SK-N-MC (cell line): Measurements from ENCODE around the gene SPRR2B.

Source experiments
- DNase-seq: peaks from one replicate; pipeline ENCODE4 v3.0.0-alpha.2; 2011; ENCODE audit warnings: low read depth, low spot score
- H3K27ac ChIP-seq: fragments of 200-600 bp; sonication (generic); 2 replicates; pipeline ENCODE4 v1.5.1; 2016; ENCODE audit warnings: mixed run types
- H3K36me3 ChIP-seq: fragments of 200-600 bp; sonication (generic); 2 replicates; pipeline ENCODE4 v1.6.1; 2017; ENCODE audit warnings: antibody characterized with exemption, low read length, mixed read lengths; ENCODE audit not compliant: insufficient read depth
- H3K4me3 ChIP-seq: fragments of 200-600 bp; sonication (generic); 2 replicates; pipeline ENCODE4 v1.5.1; 2016
- H3K9ac ChIP-seq: fragments of 200-600 bp; sonication (generic); 2 replicates; pipeline ENCODE4 v1.8.0; 2017; ENCODE audit warnings: mixed run types, mixed read lengths; ENCODE audit not compliant: insufficient read length
- H3K9me3 ChIP-seq: fragments of 200-600 bp; sonication (generic); 2 replicates; pipeline ENCODE4 v1.6.1; 2017; ENCODE audit warnings: low read depth, mild to moderate bottlenecking, antibody characterized with exemption, low read length, moderate library complexity, mixed read lengths
- EZH2 ChIP-seq: fragments of 200-600 bp; sonication (generic); IDR thresholded peaks from one replicate; pipeline ENCODE4 v1.6.1; 2017; ENCODE audit warnings: antibody characterized with exemption
- FOXP2 ChIP-seq: optimal IDR thresholded peaks from 2 replicates; pipeline ENCODE3; 2011; ENCODE audit warnings: mild to moderate bottlenecking, moderate library complexity; ENCODE audit not compliant: insufficient read depth; ENCODE audit errors: extremely low read length, control extremely low read depth
- POLR2AphosphoS5 ChIP-seq: IDR thresholded peaks from 2 replicates; pipeline ENCODE4 v1.6.1; 2012; ENCODE audit warnings: mild to moderate bottlenecking, low read depth, low read length, borderline replicate concordance

SPRR2B gene

GRCh38 chr1:153049211-153049610 is 22.2 kb downstream of the SPRR2B start:
- DNase-seq = no peak
- H3K36me3 ChIP-seq = no peaks in the 10 kb centered on the region
- TF ChIP-seq EZH2 (no peak), FOXP2 (no peak)
- H3K27ac ChIP-seq = no peak overlapping the region
- H3K4me3 ChIP-seq = no peak overlapping the region
- H3K9me3 ChIP-seq = no peaks in the 10 kb centered on the region
- no peak overlapping the region for H3K9ac ChIP-seq

DNA sequence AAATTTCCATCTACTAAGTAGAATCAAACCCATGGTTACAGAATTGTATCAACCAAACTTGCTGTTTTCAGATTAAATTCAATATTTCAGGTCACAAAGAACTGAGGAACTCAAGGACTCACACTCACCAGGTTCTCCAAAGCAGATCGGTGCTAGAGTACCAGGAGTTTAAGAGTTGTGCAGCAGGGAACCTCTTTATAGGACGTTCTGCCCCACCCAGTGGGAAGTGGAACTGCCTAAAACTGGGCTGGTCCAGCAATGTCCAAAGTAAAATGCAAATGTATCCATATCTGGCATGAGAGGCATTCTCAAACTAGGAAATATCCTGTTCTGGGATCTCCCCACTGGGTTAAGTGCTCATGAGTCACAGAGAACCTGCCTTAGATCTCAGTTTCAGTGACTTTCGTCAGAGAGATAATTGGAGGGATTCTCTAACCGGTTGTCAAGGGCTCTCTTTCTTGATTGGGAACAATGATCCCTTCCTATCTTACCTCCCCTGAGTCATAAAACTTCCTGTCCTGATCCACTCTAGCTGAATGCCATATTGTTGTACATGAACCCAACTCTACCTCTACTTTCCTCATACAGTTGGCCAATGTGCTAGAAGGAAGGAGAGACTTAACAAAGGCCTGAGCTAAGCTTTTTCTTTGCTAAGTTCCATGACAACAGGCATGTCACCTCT is 30.3 kb downstream of the SPRR2B start, which contains the start of gene SPRR2D:
SPRR2D (minus strand) TSS at position 171 of the 682 bp plus-strand sequence. CDS start 774 bp downstream, outside the sequence.
- H3K27ac ChIP-seq = no peak within 1 kb of the TSS
- TF ChIP-seq POLR2AphosphoS5 = no peak
- no peak for TF ChIP-seq FOXP2
- TF ChIP-seq EZH2 = no peak

DNA sequence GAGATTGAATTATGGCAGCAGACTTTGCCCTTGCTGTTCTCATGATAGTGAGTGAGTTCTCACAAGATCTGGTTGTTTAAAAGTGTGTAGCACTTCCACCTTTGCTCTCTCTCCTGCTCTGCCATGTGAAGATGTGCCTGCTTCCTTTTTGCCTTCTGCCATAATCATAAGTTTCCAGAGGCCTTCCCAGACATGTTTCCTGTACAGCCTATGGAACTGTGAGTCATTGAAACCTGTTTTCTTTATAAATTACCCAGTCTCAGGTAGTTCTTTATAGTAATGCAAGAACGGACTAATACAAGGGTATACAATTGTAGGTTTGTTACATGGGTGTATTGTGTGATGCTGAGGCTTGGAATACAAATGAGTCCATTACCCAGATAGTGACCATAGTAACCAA is 36.2 kb downstream of the SPRR2B start:
- H3K4me3 ChIP-seq = no peak overlapping the region
- H3K36me3 ChIP-seq = no peaks in the 10 kb centered on the region
- no peak overlapping the region for H3K27ac ChIP-seq
- no peaks in the 10 kb centered on the region for H3K9me3 ChIP-seq
- H3K9ac ChIP-seq = no peak overlapping the region
- TF ChIP-seq EZH2 (no peak), POLR2AphosphoS5 (no peak), FOXP2 (no peak)
- DNase-seq = no peak

More for the DNA sequence above, 30.3 kb downstream of the SPRR2B start, which contains the start of gene SPRR2D:
- no peaks in the 10 kb centered on the region for H3K9me3 ChIP-seq
- H3K36me3 ChIP-seq = no peaks in the 10 kb centered on the region
- no peak within 1 kb of the TSS for H3K9ac ChIP-seq
- no peak for DNase-seq
- H3K4me3 ChIP-seq = no peak within 1 kb of the TSS

GRCh38 chr1:153032677-153033308 is 38.6 kb downstream of the SPRR2B start:
- Histone ChIP-seq H3K9ac (no peak overlapping the region), H3K9me3 (no peaks in the 10 kb centered on the region), H3K36me3 (no peaks in the 10 kb centered on the region), H3K4me3 (no peak overlapping the region), H3K27ac (no peak overlapping the region)
- DNase-seq = no peak
- TF ChIP-seq POLR2AphosphoS5 (no peak), EZH2 (no peak), FOXP2 (no peak)

DNA sequence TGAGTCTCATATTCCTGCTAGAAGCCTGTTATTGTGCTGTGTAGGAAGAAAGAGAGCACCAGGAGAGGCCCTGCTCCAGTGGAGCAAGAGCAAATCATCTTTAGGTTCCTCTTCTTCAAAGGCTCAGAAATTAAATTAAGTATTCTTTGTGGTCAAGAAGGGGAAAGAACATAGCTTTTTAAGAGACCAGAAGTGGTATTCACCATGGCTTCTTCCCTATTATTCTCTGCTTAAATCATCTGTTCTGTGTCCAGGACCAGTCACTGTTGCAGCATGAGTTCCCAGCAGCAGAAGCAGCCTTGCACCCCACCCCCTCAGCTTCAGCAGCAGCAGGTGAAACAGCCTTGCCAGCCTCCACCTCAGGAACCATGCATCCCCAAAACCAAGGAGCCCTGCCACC is 39.3 kb downstream of the SPRR2B start:
- Histone ChIP-seq H3K4me3 (no peak overlapping the region), H3K9me3 (no peaks in the 10 kb centered on the region), H3K9ac (no peak overlapping the region), H3K36me3 (no peaks in the 10 kb centered on the region), H3K27ac (no peak overlapping the region)
- DNase-seq = no peak
- TF ChIP-seq POLR2AphosphoS5 = no peak

DNA sequence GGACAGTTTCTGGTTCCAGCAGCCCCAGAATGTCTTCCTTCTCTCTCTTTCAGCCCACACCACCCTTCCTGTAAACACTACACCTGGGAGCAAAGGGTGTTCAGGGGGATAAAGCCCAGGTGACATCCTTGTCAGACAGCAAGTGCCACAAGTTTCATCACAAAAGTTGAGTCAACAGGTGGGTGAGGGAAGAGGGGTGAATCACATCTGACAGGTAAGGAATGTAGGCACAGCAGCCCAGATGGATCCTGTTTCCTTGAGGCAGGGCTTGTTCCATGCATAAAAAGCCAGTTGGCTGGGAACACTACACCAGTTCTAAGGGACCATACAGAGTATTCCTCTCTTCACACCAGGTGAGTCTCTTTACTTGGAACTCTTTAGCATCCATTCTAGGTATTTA is 40.5 kb downstream of the SPRR2B start, which contains the start of gene SPRR1B:
SPRR1B (plus strand) TSS at position 309 of the 400 bp plus-strand sequence. CDS start 1,143 bp downstream, outside the sequence.
- Histone ChIP-seq H3K27ac (no peak within 1 kb of the TSS), H3K36me3 (no peaks in the 10 kb centered on the region), H3K9me3 (no peaks in the 10 kb centered on the region), H3K4me3 (no peak within 1 kb of the TSS), H3K9ac (no peak within 1 kb of the TSS)
- no peak for DNase-seq
- no peak for TF ChIP-seq POLR2AphosphoS5
- no peak for TF ChIP-seq FOXP2
- TF ChIP-seq EZH2 = no peak

DNA sequence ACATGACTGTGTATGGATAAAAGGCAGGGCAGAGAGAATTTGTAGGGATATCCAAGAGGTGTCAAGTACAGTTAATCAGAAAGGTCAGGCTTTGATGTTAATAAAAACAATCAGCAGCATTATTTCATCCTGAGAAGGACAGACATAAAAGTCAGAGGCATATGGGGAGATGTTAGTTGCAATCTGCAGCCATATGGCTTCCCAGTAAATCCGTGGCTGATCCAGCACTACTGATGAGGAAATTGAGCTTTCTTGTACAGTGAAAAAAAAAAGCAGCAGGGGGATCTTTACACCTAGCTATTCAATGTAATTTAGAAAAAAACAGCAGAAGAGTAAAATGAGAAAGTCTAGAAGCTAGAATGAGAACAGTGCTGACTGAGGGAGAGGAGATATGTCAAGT is 42.6 kb downstream of the SPRR2B start:
- no peak for DNase-seq
- Histone ChIP-seq H3K27ac (no peak overlapping the region), H3K9me3 (no peaks in the 10 kb centered on the region), H3K4me3 (no peak overlapping the region), H3K36me3 (no peaks in the 10 kb centered on the region), H3K9ac (no peak overlapping the region)
- TF ChIP-seq POLR2AphosphoS5 (no peak), EZH2 (no peak), FOXP2 (no peak)

DNA sequence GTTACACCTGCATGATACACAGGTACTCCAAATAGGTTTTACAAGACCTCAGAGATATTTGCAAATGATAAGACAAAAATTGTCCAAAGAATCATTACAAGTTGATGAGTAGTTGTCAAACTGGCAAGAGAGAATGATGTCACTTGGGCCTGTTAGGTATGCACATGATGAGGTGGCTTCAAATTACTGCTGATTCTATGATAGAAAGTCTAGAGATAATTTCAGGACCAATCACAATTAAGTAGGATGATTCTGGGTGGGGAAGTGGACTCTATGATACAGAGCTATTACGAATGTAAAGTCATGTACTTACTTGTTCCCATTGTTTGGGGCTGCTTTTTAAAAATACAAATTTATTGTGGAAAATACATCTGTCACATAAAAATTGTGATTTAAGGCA is 45.6 kb downstream of the SPRR2B start:
- TF ChIP-seq EZH2 (no peak), POLR2AphosphoS5 (no peak), FOXP2 (no peak)
- no peak for DNase-seq
- Histone ChIP-seq H3K9ac (no peak overlapping the region), H3K4me3 (no peak overlapping the region), H3K27ac (no peak overlapping the region), H3K36me3 (no peaks in the 10 kb centered on the region), H3K9me3 (no peaks in the 10 kb centered on the region)

DNA sequence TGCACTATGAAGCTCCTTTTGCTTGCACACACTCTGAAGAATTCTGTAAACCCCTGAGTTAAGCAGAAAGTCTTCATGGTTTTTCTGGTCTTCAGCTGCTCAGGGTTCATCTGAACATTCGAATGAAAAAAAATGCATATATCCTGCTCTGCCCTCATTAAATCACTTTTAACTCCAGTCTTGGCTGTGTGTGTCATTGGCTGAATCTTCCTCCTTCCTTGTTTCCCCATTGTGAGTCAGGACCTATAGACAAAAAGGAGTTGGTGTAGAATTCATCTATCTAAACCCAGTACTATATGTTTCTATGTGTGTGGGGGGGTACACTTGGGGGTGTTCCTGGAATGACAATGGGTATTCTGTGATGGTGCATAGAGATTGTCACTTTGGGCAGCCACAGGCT is 47.0 kb downstream of the SPRR2B start:
- DNase-seq = no peak
- no peak for TF ChIP-seq FOXP2
- TF ChIP-seq POLR2AphosphoS5 = no peak
- no peak for TF ChIP-seq EZH2
- Histone ChIP-seq H3K27ac (no peak overlapping the region), H3K36me3 (no peaks in the 10 kb centered on the region), H3K4me3 (no peak overlapping the region), H3K9me3 (no peaks in the 10 kb centered on the region), H3K9ac (no peak overlapping the region)
